DND-41 (cell line): Measurements from ENCODE around the gene RBM19.

Source experiments
- ATAC-seq: fragments of 200-7000 bp; cut with Tn5 transposase; 3 replicates; pipeline ENCODE4 v1.9.1; 2021; ENCODE audit warnings: low read depth; ENCODE audit not compliant: insufficient read depth
- DNase-seq: peaks from one replicate; pipeline ENCODE4 v3.0.0-alpha.2; 2020
- H2AFZ ChIP-seq: 2 replicates; pipeline ENCODE4 v1.6.0; 2012; ENCODE audit warnings: low read depth, low read length
- H3K27ac ChIP-seq: 2 replicates; pipeline ENCODE4 v1.5.1; 2012; ENCODE audit warnings: low read length, inconsistent platforms
- H3K27me3 ChIP-seq: fragments of 200-600 bp; sonication (generic); 2 replicates; pipeline ENCODE4 v1.6.0; 2012; ENCODE audit warnings: low read length, mild to moderate bottlenecking, inconsistent platforms; ENCODE audit not compliant: insufficient read depth, poor library complexity
- H3K36me3 ChIP-seq: 2 replicates; pipeline ENCODE4 v1.5.1; 2012; ENCODE audit warnings: low read length, inconsistent platforms; ENCODE audit not compliant: insufficient read depth
- H3K4me1 ChIP-seq: 2 replicates; pipeline ENCODE4 v1.5.1; 2012; ENCODE audit warnings: mild to moderate bottlenecking, low read length; ENCODE audit not compliant: insufficient read depth
- H3K4me2 ChIP-seq: 2 replicates; pipeline ENCODE4 v1.6.0; 2012; ENCODE audit warnings: mild to moderate bottlenecking, moderate library complexity, low read length, inconsistent platforms; ENCODE audit not compliant: insufficient read depth
- H3K4me3 ChIP-seq, 2 experiments: fragments of 200-600 bp in 1 of 2; shearing (Covaris generic) in 1 of 2; 2 replicates each; pipeline ENCODE4 v1.5.1; 2012 to 2016; ENCODE audit warnings: inconsistent platforms in 2 of 2, low read length in 2 of 2, mild to moderate bottlenecking in 2 of 2, low read depth in 1 of 2, moderate library complexity in 1 of 2
- H3K79me2 ChIP-seq: 2 replicates; pipeline ENCODE4 v1.6.0; 2012; ENCODE audit warnings: low read length, inconsistent platforms; ENCODE audit not compliant: insufficient read depth
- H3K9ac ChIP-seq: 2 replicates; pipeline ENCODE4 v1.6.0; 2012; ENCODE audit warnings: low read depth, mild to moderate bottlenecking, inconsistent platforms, low read length, moderate library complexity
- H3K9me3 ChIP-seq: 2 replicates; pipeline ENCODE4 v1.5.1; 2012; ENCODE audit warnings: low read length, moderate library complexity, mild to moderate bottlenecking, inconsistent platforms; ENCODE audit not compliant: insufficient read depth, severe bottlenecking
- H4K20me1 ChIP-seq: 2 replicates; pipeline ENCODE4 v1.6.0; 2012; ENCODE audit warnings: low read length; ENCODE audit not compliant: insufficient read depth
- CTCF ChIP-seq: IDR thresholded peaks from 2 replicates; pipeline ENCODE4 v1.5.1; 2012; ENCODE audit warnings: borderline replicate concordance, low read length, moderate library complexity, mild to moderate bottlenecking; ENCODE audit not compliant: poor library complexity, severe bottlenecking; ENCODE audit errors: extremely low read depth
- EZH2 ChIP-seq: IDR thresholded peaks from 3 replicates; pipeline ENCODE4 v1.6.1; 2012; ENCODE audit warnings: borderline replicate concordance, low read depth, mild to moderate bottlenecking, moderate library complexity, low read length, inconsistent platforms; ENCODE audit not compliant: severe bottlenecking

RBM19 gene

GRCh38 chr12:113988064-113988451 is 21.9 kb upstream of the RBM19 start:
- H3K27me3 ChIP-seq: peaks cover 14% of the 10 kb centered on the region
- TF ChIP-seq CTCF (no peak), EZH2 (no peak)
- no peaks in the 10 kb centered on the region for H3K36me3 ChIP-seq
- ATAC-seq (no peak), DNase-seq (no peak)
- no peaks in the 10 kb centered on the region for H3K4me1 ChIP-seq
- H3K9me3 ChIP-seq: no peaks in the 10 kb centered on the region
- H2AFZ ChIP-seq: no peak overlapping the region
- no peaks in the 10 kb centered on the region for H3K79me2 ChIP-seq
- no peak overlapping the region for H3K27ac ChIP-seq
- H4K20me1 ChIP-seq: no peaks in the 10 kb centered on the region; the same call in 1 of the 2 replicates
- H3K9ac ChIP-seq: no peak overlapping the region
- H3K4me2 ChIP-seq: no peak overlapping the region
- H3K4me3 ChIP-seq: no peak overlapping the region

- peaks cover 12% of the 10 kb centered on the region for H3K27me3 ChIP-seq
- no peaks in the 10 kb centered on the region for H3K4me1 ChIP-seq
- no peak overlapping the region for H3K9ac ChIP-seq
- no peak overlapping the region for H3K27ac ChIP-seq
- H3K36me3 ChIP-seq: no peaks in the 10 kb centered on the region
- H3K79me2 ChIP-seq: no peaks in the 10 kb centered on the region
- no peaks in the 10 kb centered on the region; the same call in 1 of the 2 replicates for H4K20me1 ChIP-seq
- H3K9me3 ChIP-seq: no peaks in the 10 kb centered on the region
- ATAC-seq: no peak
- no peak overlapping the region for H3K4me3 ChIP-seq
- no peak for DNase-seq
- no peak overlapping the region for H3K4me2 ChIP-seq
- no peak overlapping the region for H2AFZ ChIP-seq
- TF ChIP-seq CTCF: no peak
- no peak for TF ChIP-seq EZH2
Observed at GRCh38 chr12:113987261-113988063, 21.3 kb upstream of the RBM19 start.

- Histone ChIP-seq H2AFZ (no peak overlapping the region), H3K27ac (no peak overlapping the region), H3K4me2 (no peak overlapping the region), H3K4me3 (no peak overlapping the region), H4K20me1 (peaks cover 3% of the 10 kb centered on the region; the same call in 1 of the 2 replicates), H3K27me3 (no peaks in the 10 kb centered on the region), H3K79me2 (no peaks in the 10 kb centered on the region), H3K9me3 (no peaks in the 10 kb centered on the region), H3K9ac (no peak overlapping the region), H3K36me3 (no peaks in the 10 kb centered on the region), H3K4me1 (no peaks in the 10 kb centered on the region)
- no peak for TF ChIP-seq CTCF
- DNase-seq (no peak), ATAC-seq (no peak)
Observed at GRCh38 chr12:113984464-113984863, 18.3 kb upstream of the RBM19 start.
